WTC11 (cell line): ENCODE data around the gene RAN. TPM values are rescaled to one million over a fixed set of nuclear protein-coding genes. Genes with fewer than 3 reads are reported as not detected.

Experiments used
- ATAC-seq: fragments of 200-7000 bp; cut with Tn5 transposase; 2 replicates; pipeline ENCODE4 v1.10.0; 2021; ENCODE audit warnings: mild to moderate bottlenecking, moderate library complexity
- CTCF ChIA-PET: fragments of 300-600 bp; sonication (Branson Sonifier 250); formaldehyde crosslinking; loops from one replicate; lab custom pipeline; 2021; ENCODE audit warnings: antibody characterized with exemption; lab: Charles Lee
- POLR2A ChIA-PET: fragments of 350-600 bp; sonication (Branson Sonifier 250); formaldehyde crosslinking; loops from one replicate; lab custom pipeline; 2021; ENCODE audit warnings: antibody characterized with exemption; lab: Charles Lee
- DNase-seq: peaks from one replicate; pipeline ENCODE4 v3.0.0; 2021; ENCODE audit warnings: low spot score
- H3K27ac Mint-ChIP-seq: 2 replicates; pipeline ENCODE4 v1.8.0; 2021; ENCODE audit warnings: mixed read lengths
- H3K27me3 Mint-ChIP-seq: 2 replicates; pipeline ENCODE4 v1.8.0; 2021; ENCODE audit warnings: low read depth, mild to moderate bottlenecking, moderate library complexity, mixed read lengths
- H3K36me3 Mint-ChIP-seq: 2 replicates; pipeline ENCODE4 v1.8.0; 2021; ENCODE audit warnings: mixed read lengths
- H3K4me1 Mint-ChIP-seq: 2 replicates; pipeline ENCODE4 v1.8.0; 2022; ENCODE audit warnings: mixed read lengths
- H3K4me3 Mint-ChIP-seq: 2 replicates; pipeline ENCODE4 v1.8.0; 2021; ENCODE audit warnings: mild to moderate bottlenecking, moderate library complexity, mixed read lengths
- H3K9me3 Mint-ChIP-seq: 2 replicates; pipeline ENCODE4 v1.8.0; 2021; ENCODE audit warnings: mixed read lengths
- AR ChIP-seq: fragments of 250-450 bp; sonication (Bioruptor Pico); IDR thresholded peaks from 2 replicates; pipeline ENCODE4 v1.9.0; 2021; ENCODE audit warnings: mild to moderate bottlenecking
- ATF1 ChIP-seq: sonication (generic); formaldehyde crosslinking; IDR thresholded peaks from 2 replicates; pipeline ENCODE4 v1.8.1; 2023; ENCODE audit warnings: mild to moderate bottlenecking, moderate library complexity, missing genetic modification reagents
- ATF6 ChIP-seq: sonication (generic); formaldehyde crosslinking; IDR thresholded peaks from 2 replicates; pipeline ENCODE4 v1.8.1; 2023; ENCODE audit warnings: mild to moderate bottlenecking, missing genetic modification reagents
- CREB1 ChIP-seq: sonication (generic); formaldehyde crosslinking; IDR thresholded peaks from 2 replicates; pipeline ENCODE4 v1.8.0; 2023; ENCODE audit warnings: mild to moderate bottlenecking, missing genetic modification reagents
- CREM ChIP-seq: sonication (generic); formaldehyde crosslinking; IDR thresholded peaks from 2 replicates; pipeline ENCODE4 v1.8.1; 2022; ENCODE audit warnings: mild to moderate bottlenecking, missing genetic modification reagents, moderate library complexity
- ESRRA ChIP-seq: sonication (generic); formaldehyde crosslinking; IDR thresholded peaks from 2 replicates; pipeline ENCODE4 v1.8.1; 2022; ENCODE audit warnings: mild to moderate bottlenecking, missing genetic modification reagents, borderline replicate concordance
- ETV6 ChIP-seq: sonication (generic); formaldehyde crosslinking; IDR thresholded peaks from 2 replicates; pipeline ENCODE4 v1.8.1; 2022; ENCODE audit warnings: mild to moderate bottlenecking, missing genetic modification reagents
- GABPB1 ChIP-seq: sonication (generic); formaldehyde crosslinking; IDR thresholded peaks from 2 replicates; pipeline ENCODE4 v1.8.1; 2023; ENCODE audit warnings: mild to moderate bottlenecking, missing genetic modification reagents
- GRHL2 ChIP-seq: fragments of 250-450 bp; sonication (Bioruptor Pico); IDR thresholded peaks from 2 replicates; pipeline ENCODE4 v1.8.0; 2022; ENCODE audit warnings: mild to moderate bottlenecking, moderate library complexity; ENCODE audit not compliant: insufficient replicate concordance, severe bottlenecking
- HMGA2 ChIP-seq: fragments of 250-450 bp; sonication (Bioruptor Pico); IDR thresholded peaks from 2 replicates; pipeline ENCODE4 v1.4.0; 2021; ENCODE audit warnings: mild to moderate bottlenecking, moderate library complexity
- NFYB ChIP-seq: sonication (generic); formaldehyde crosslinking; conservative IDR thresholded peaks from 2 replicates; pipeline ENCODE4 v1.8.0; 2022; ENCODE audit warnings: low read depth, missing genetic modification reagents
- NR3C1 ChIP-seq: sonication (generic); formaldehyde crosslinking; conservative IDR thresholded peaks from 2 replicates; pipeline ENCODE4 v1.8.1; 2023; ENCODE audit warnings: low read depth, mild to moderate bottlenecking, missing genetic modification reagents
- PREB ChIP-seq: sonication (generic); formaldehyde crosslinking; IDR thresholded peaks from 2 replicates; pipeline ENCODE4 v1.8.1; 2022; ENCODE audit warnings: mild to moderate bottlenecking, missing genetic modification reagents, moderate library complexity, borderline replicate concordance
- SMAD3 ChIP-seq: sonication (generic); formaldehyde crosslinking; IDR thresholded peaks from 2 replicates; pipeline ENCODE4 v1.8.0; 2022; ENCODE audit warnings: missing genetic modification reagents, mild to moderate bottlenecking, borderline replicate concordance
- SMAD4 ChIP-seq: sonication (generic); formaldehyde crosslinking; IDR thresholded peaks from 2 replicates; pipeline ENCODE4 v1.8.0; 2022; ENCODE audit warnings: mild to moderate bottlenecking, missing genetic modification reagents
- SOX15 ChIP-seq: fragments of 250-450 bp; sonication (Bioruptor Pico); IDR thresholded peaks from 2 replicates; pipeline ENCODE4 v1.9.0; 2021; ENCODE audit warnings: mild to moderate bottlenecking
- TEAD1 ChIP-seq: sonication (generic); formaldehyde crosslinking; IDR thresholded peaks from 2 replicates; pipeline ENCODE4 v1.8.0; 2022; ENCODE audit warnings: mild to moderate bottlenecking, missing genetic modification reagents
- ZNF232 ChIP-seq: sonication (generic); formaldehyde crosslinking; IDR thresholded peaks from 2 replicates; pipeline ENCODE4 v1.8.0; 2022; ENCODE audit warnings: mild to moderate bottlenecking, missing genetic modification reagents
- ZNF396 ChIP-seq: fragments of 250-450 bp; sonication (Bioruptor Pico); IDR thresholded peaks from 2 replicates; pipeline ENCODE4 v1.8.0; 2021; ENCODE audit warnings: mild to moderate bottlenecking, moderate library complexity, borderline replicate concordance
- total RNA-seq: library from RNA; stranded (reverse); gene quantifications from 3 replicates; pipeline ENCODE4 v1.2.3, GENCODE V29; 2021
- TF ChIP-seq, protein P1 (sequence below): sonication (generic); formaldehyde crosslinking; IDR thresholded peaks from 2 replicates; pipeline ENCODE4 v1.8.0; 2022; ENCODE audit warnings: mild to moderate bottlenecking, missing genetic modification reagents
- TF ChIP-seq, protein P2 (sequence below): fragments of 250-450 bp; sonication (Bioruptor Pico); IDR thresholded peaks from 2 replicates; pipeline ENCODE4 v2.1.2; 2022; ENCODE audit warnings: mild to moderate bottlenecking, moderate library complexity

RAN gene
- total RNA-seq, 1 experiment from 2014 or later, result 1,745 TPM

GRCh38 chr12:130831876-130832405 is 39.9 kb upstream of the RAN start:
- Mint-ChIP-seq H3K4me1 (peaks cover 71% of the 10 kb centered on the region), H3K27ac (no peak overlapping the region), H3K4me3 (no peak overlapping the region), H3K36me3 (peaks cover 4% of the 10 kb centered on the region; the same call in 1 of the 2 replicates), H3K9me3 (no peaks in the 10 kb centered on the region), H3K27me3 (no peaks in the 10 kb centered on the region)
- DNase-seq (no peak), ATAC-seq (no peak)
- POLR2A ChIA-PET, result interaction anchor here (0.6 kb wide), 1 partner anchor 18 kb away, joined by 3 read pairs; no protein-coding TSS in a partner anchor
- CTCF ChIA-PET, result interaction anchor here (1.0 kb wide), 1 partner anchor 39 kb away, joined by 3 read pairs; no protein-coding TSS in a partner anchor
- no peak for TF ChIP-seq TEAD1 (CRISPR knock-in tag)
- TF ChIP-seq NFYB (CRISPR knock-in tag), result no peak
- no peak for TF ChIP-seq CREB1 (CRISPR knock-in tag)
- TF ChIP-seq SMAD3, result no peak
- TF ChIP-seq ATF1, result no peak
- no peak for TF ChIP-seq SMAD4 (CRISPR knock-in tag)
- TF ChIP-seq, protein P1, sequence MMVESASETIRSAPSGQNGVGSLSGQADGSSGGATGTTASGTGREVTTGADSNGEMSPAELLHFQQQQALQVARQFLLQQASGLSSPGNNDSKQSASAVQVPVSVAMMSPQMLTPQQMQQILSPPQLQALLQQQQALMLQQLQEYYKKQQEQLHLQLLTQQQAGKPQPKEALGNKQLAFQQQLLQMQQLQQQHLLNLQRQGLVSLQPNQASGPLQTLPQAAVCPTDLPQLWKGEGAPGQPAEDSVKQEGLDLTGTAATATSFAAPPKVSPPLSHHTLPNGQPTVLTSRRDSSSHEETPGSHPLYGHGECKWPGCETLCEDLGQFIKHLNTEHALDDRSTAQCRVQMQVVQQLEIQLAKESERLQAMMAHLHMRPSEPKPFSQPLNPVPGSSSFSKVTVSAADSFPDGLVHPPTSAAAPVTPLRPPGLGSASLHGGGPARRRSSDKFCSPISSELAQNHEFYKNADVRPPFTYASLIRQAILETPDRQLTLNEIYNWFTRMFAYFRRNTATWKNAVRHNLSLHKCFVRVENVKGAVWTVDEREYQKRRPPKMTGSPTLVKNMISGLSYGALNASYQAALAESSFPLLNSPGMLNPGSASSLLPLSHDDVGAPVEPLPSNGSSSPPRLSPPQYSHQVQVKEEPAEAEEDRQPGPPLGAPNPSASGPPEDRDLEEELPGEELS (CRISPR knock-in tag), result no peak
- TF ChIP-seq GRHL2, result no peak
- TF ChIP-seq ESRRA (CRISPR knock-in tag), result no peak
- TF ChIP-seq AR (CRISPR knock-in tag), result no peak
- no peak for TF ChIP-seq ZNF232 (CRISPR knock-in tag)
- TF ChIP-seq SOX15, result no peak
- no peak for TF ChIP-seq ZNF396 (CRISPR knock-in tag)
- no peak for TF ChIP-seq NR3C1 (CRISPR knock-in tag)
- TF ChIP-seq, all 79 proteins: peak for 0

GRCh38 chr12:130832561-130833209 is 39.2 kb upstream of the RAN start:
- ATAC-seq (no peak), DNase-seq (no peak)
- Mint-ChIP-seq H3K27me3 (no peaks in the 10 kb centered on the region), H3K36me3 (no peaks in the 10 kb centered on the region), H3K4me3 (no peak overlapping the region), H3K9me3 (no peaks in the 10 kb centered on the region), H3K27ac (peak overlapping the region; percentile 66), H3K4me1 (peaks cover 75% of the 10 kb centered on the region)
- TF ChIP-seq SMAD3, result no peak
- ChIA-PET CTCF (interaction anchor here (1.0 kb wide), 1 partner anchor 38 kb away, joined by 3 read pairs; no protein-coding TSS in a partner anchor), POLR2A (interaction anchor here (0.6 kb wide), 1 partner anchor 17 kb away, joined by 3 read pairs; no protein-coding TSS in a partner anchor)

DNA sequence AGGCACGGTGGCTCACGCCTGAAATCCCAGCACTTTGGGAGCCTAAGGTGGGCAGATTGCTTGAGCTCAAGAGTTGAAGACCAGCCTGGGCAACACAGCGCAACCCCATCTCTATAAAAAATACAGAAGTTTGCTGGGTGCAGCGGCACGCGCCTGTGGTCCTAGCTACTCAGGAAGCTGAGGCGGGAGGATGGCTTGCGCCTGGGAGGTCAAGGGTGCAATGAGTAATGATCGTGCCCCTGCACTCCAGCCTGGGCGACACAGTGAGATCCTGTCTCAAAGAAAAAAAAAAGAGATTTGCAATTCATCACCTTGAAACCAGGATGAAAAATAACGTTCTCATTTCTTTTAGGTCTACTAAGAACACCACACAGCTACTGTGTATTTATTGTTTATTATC is 36.9 kb upstream of the RAN start:
- Mint-ChIP-seq H3K9me3 (no peaks in the 10 kb centered on the region), H3K4me1 (peaks cover 75% of the 10 kb centered on the region), H3K36me3 (no peaks in the 10 kb centered on the region), H3K27ac (no peak overlapping the region), H3K27me3 (peaks cover 8% of the 10 kb centered on the region), H3K4me3 (no peak overlapping the region)
- DNase-seq (no peak), ATAC-seq (no peak)
- POLR2A ChIA-PET, result no interaction called here
- CTCF ChIA-PET, result interaction anchor here (1.1 to 1.9 kb wide), 4 partner anchors 9 to 73 kb away, joined by 3 to 7 read pairs (median 4); no protein-coding TSS in a partner anchor
- TF ChIP-seq PREB (CRISPR knock-in tag), result no peak
- TF ChIP-seq ETV6, result no peak
- TF ChIP-seq, protein P2, sequence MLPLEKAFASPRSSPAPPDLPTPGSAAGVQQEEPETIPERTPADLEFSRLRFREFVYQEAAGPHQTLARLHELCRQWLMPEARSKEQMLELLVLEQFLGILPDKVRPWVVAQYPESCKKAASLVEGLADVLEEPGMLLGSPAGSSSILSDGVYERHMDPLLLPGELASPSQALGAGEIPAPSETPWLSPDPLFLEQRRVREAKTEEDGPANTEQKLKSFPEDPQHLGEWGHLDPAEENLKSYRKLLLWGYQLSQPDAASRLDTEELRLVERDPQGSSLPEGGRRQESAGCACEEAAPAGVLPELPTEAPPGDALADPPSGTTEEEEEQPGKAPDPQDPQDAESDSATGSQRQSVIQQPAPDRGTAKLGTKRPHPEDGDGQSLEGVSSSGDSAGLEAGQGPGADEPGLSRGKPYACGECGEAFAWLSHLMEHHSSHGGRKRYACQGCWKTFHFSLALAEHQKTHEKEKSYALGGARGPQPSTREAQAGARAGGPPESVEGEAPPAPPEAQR (CRISPR knock-in tag), result no peak
- no peak for TF ChIP-seq CREM (CRISPR knock-in tag)
- no peak for TF ChIP-seq HMGA2 (CRISPR knock-in tag)
- no peak for TF ChIP-seq ATF6 (CRISPR knock-in tag)
- TF ChIP-seq GABPB1 (CRISPR knock-in tag), result no peak
